DMS114 treated with DMSO at 0.1 percent for 48 hours (cell line): ENCODE measurements around the gene SIN3B.

Experiments used
- DNase-seq: peaks from one replicate; lab custom pipeline; 2025; ENCODE audit not compliant: unreplicated experiment; lab: John Stamatoyannopoulos, UW

The SIN3B gene

GRCh38 chr19:16901491-16902175, 72.4 kb downstream of the SIN3B start:
- DNase-seq: no peak

GRCh38 chr19:16902545-16902944, 73.3 kb downstream of the SIN3B start:
- DNase-seq: no peak

GRCh38 chr19:16903347-16903746, 74.1 kb downstream of the SIN3B start:
- DNase-seq: no peak

GRCh38 chr19:16904599-16904998, 75.4 kb downstream of the SIN3B start:
- no peak for DNase-seq

DNA sequence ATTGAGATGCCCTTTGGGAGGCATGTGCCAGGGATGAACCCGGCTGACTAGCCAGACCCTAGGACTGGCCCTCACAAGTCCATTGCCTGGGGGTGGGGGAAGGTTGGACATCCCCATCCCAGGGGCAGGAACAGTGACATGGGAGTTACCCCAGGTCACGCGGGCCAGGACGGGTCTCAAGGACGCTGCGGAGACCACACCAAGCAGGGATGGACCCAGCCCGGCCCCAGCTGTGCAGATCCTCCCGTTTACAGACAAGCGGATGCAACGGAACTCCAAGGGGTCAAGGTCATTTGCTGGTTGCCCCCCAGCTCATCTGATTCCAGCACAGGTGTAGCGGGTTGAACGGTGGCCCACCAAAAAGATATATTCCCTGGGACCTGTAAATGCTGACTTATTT, 79.6 kb downstream of the SIN3B start:
- DNase-seq: no peak

- no peak for DNase-seq
Measured at GRCh38 chr19:16911046-16911445, 81.8 kb downstream of the SIN3B start.

DNA sequence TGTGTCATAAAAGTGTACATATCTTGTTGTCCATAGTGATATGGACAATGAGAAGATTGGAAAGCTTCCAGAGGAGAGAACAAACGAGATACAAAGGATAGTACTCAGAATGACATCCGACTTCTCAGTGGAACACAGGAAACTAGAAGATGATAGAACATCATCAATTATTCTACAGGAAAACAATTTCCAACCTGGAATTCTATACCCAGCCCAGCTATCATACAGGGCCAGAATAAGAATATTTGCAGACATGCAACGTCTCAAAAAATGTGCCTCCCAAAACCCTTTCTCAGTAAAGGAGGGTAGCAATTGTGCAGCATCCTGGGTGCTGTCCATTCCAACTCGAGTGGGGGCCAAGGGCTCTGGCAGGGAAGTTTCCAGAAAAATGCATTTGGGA, 83.6 kb downstream of the SIN3B start:
- DNase-seq: no peak

GRCh38 chr19:16914421-16914820, 85.2 kb downstream of the SIN3B start:
- DNase-seq: no peak

GRCh38 chr19:16915135-16915534, 85.9 kb downstream of the SIN3B start:
- DNase-seq: no peak

DNA sequence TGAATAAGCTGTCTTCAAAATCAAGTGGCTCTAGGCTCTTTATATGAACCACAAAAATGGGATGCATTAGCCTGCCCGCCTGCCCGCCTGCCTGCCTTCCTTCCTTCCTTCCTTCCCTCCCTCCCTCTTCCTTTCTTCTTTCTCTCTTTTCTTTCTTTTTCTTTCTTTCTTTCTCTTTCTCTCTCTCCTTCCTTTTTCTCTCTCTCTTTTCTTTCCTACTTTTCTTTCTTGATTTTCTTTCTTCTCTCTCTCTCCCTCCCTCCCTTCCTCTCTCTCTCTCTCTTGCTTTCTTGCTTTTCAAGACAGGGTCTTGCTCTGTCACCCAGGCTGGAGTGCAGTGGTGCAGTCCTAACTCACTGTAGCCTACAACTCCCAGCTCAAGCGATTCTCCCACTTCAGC, 86.5 kb downstream of the SIN3B start:
- DNase-seq: no peak

DNA sequence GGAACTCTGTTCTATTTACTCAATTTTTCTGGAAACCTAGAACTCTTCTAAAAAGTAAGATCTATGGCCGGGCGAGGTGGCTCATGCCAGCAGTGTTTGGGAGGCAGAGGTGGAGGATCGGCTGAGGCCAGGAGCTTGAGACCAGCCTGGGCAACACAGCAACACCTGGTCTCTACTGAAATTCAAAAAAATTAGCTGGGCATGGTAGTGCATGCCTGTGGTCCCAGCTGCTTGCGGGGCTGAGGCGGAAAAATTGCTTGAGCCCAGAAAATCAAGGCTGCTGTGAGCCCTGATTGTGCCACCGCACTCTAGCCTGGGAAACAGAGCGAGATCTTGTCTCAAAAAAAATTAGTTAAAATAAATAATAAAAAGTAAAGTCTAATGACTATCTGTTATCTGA, 88.2 kb downstream of the SIN3B start:
- DNase-seq: no peak

DNA sequence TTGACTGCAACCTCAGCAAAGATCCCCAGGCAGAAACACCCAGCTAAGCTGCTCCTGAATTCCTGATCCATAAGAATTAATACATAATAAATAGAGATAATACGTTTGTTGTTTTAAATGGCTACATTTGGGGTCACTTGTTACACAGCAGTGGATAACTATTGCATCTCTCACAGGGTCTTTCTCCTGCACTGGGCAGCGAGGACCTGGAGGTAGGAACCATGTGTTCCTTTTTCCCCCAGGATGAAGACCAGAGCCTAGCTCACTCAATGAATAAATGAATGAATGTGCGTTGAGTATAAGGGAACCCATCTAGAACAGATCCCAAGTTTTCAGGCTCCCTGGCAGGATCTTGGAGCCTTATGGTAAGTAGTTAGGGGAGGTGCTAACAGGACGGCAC, 90.3 kb downstream of the SIN3B start:
- no peak for DNase-seq

GRCh38 chr19:16920816-16921529, 91.8 kb downstream of the SIN3B start:
- no peak for DNase-seq

DNA sequence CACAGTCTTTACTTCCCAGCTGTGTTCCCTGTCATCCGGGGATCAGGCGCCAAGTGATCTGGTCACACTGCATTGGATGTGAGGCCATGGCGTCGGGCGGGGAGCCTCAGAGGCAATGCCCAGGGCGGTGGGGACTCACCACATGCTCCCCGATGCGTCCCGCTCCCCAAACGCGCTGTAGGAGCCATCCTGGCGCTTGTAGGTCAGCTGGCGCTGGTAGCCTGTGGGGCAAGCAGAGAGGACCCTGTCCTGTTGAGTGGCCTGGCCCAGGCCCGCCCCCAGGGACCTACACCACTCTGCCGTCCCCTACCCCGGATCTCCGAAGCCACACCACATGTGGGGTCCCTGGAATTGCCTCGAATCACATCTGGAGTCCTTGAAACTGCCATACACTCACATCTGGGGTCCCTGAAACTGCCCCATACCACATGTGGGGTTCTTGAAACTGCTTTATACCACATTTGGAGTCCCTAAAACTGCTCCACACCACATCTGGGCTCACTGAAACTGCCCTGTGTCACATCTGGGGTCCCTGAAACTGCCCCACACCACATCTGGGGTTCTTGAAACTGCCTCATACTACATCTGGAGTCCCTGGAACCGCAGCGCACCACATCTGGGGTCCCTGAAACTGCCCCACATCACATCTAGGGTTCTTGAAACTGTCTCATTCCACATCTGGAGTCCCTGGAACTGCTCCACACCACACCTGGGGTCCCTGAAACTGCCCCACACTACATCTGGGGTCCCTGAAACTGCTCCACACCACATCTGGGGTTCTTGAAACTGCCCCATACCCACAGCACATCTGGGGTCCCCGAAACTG, 92.8 kb downstream of the SIN3B start:
- DNase-seq: no peak

GRCh38 chr19:16922592-16922934, 93.4 kb downstream of the SIN3B start:
- no peak for DNase-seq

DNA sequence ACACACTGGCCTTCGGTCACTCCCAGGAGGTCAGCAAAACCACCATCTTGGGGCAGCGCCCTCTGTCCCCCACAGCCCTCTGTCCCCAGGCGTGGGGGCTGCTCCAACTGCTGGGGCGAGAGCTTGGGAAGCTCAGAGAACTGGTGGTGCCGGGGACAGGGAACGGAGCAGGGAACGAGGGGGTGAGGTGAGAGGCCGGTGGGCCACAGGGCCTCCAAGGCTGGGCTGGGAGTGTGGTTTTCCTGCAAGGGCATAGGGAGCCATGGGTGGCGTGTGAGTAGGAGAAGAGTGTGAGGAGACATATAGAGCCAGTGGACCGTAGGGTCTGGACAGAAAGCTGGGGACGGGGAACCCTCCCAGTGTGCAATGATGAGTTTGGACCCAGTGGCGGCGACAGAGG, 93.8 kb downstream of the SIN3B start:
- DNase-seq: no peak

DNA sequence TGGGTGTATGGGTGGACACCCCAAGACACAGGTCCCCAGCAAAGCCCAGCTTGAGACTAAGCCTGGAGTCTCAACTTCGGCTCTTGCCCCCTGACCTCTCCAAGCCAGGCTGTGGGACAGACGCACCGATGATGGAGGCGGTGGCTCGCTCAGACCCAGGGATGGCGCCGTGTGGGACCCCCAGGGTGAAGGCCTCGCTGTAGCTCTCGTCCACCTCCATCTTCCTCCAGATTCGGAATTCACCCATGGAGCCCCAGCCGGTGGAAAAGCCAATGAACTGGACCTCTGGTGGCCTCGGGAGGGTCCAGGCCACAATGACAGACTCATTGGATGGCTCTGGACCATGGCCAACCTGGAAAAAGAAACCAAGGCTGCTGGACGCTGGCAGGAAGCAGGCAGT, 98.7 kb downstream of the SIN3B start:
- no peak for DNase-seq

GRCh38 chr19:16928351-16928750, 99.2 kb downstream of the SIN3B start:
- no peak for DNase-seq

GRCh38 chr19:16928916-16929315, 99.7 kb downstream of the SIN3B start:
- DNase-seq: no peak
